Measurements from ENCODE around the gene MORF4L1.

MORF4L1 gene

GRCh38 chr15:78917888-78918287 lies 45.2 kb downstream of the MORF4L1 start:
- TF ChIP-seq CTCF (IDR thresholded peaks at IDR 0.05; ENCODE audit: low read depth, low read length) = no peak
- H3K4me3 ChIP-seq (ENCODE audit: low read depth, low read length) = no peak overlapping the region

GRCh38 chr15:78921517-78921916 lies 48.8 kb downstream of the MORF4L1 start:
- no peak overlapping the region for H3K4me3 ChIP-seq (ENCODE audit: low read depth, low read length)
- no peak for TF ChIP-seq CTCF (IDR thresholded peaks at IDR 0.05; ENCODE audit: low read depth, low read length)

GRCh38 chr15:78921940-78922339 lies 49.2 kb downstream of the MORF4L1 start:
- no peak for TF ChIP-seq CTCF (IDR thresholded peaks at IDR 0.05; ENCODE audit: low read depth, low read length)
- no peak overlapping the region for H3K4me3 ChIP-seq (ENCODE audit: low read depth, low read length)

GRCh38 chr15:78922527-78922926 lies 49.8 kb downstream of the MORF4L1 start:
- TF ChIP-seq CTCF (IDR thresholded peaks at IDR 0.05; ENCODE audit: low read depth, low read length) = no peak
- H3K4me3 ChIP-seq (ENCODE audit: low read depth, low read length) = no peak overlapping the region

- no peak for TF ChIP-seq CTCF (IDR thresholded peaks at IDR 0.05; ENCODE audit: low read depth, low read length)
- H3K4me3 ChIP-seq (ENCODE audit: low read depth, low read length) = no peak overlapping the region
Observed at GRCh38 chr15:78923015-78923414, 50.3 kb downstream of the MORF4L1 start.

GRCh38 chr15:78923480-78924360 lies 51.0 kb downstream of the MORF4L1 start:
- no peak overlapping the region for H3K4me3 ChIP-seq (ENCODE audit: low read depth, low read length)
- TF ChIP-seq CTCF (IDR thresholded peaks at IDR 0.05; ENCODE audit: low read depth, low read length) = no peak

- no peak overlapping the region for H3K4me3 ChIP-seq (ENCODE audit: low read depth, low read length)
- no peak for TF ChIP-seq CTCF (IDR thresholded peaks at IDR 0.05; ENCODE audit: low read depth, low read length)
Observed at GRCh38 chr15:78925076-78925624, 52.5 kb downstream of the MORF4L1 start.
